RWPE2 (cell line): Measurements from ENCODE around the gene DPP10.

Experiments used
- ATAC-seq: fragments of 200-7000 bp; cut with Tn5 transposase; 3 replicates; pipeline ENCODE4 v1.9.1; 2021; ENCODE audit warnings: low read depth
- DNase-seq: peaks from one replicate; pipeline ENCODE4 v3.0.0-alpha.2; 2020; ENCODE audit warnings: low spot score
- H3K27ac ChIP-seq: fragments of 450-650 bp; 2 replicates; pipeline ENCODE4 v1.5.1; 2017; ENCODE audit warnings: mild to moderate bottlenecking; ENCODE audit not compliant: poor library complexity, severe bottlenecking
- H3K27me3 ChIP-seq: fragments of 250-450 bp; sonication (Bioruptor Pico); 2 replicates; pipeline ENCODE4 v1.5.1; 2021; ENCODE audit warnings: mild to moderate bottlenecking, moderate library complexity; ENCODE audit not compliant: insufficient read depth, poor library complexity, severe bottlenecking
- H3K36me3 ChIP-seq: fragments of 250-450 bp; sonication (Bioruptor Pico); 2 replicates; pipeline ENCODE4 v1.5.1; 2020; ENCODE audit warnings: low read depth, mild to moderate bottlenecking, moderate library complexity
- H3K4me1 ChIP-seq: fragments of 250-450 bp; sonication (Bioruptor Pico); 2 replicates; pipeline ENCODE4 v1.5.1; 2021; ENCODE audit warnings: mild to moderate bottlenecking, moderate library complexity; ENCODE audit not compliant: insufficient read depth, poor library complexity, severe bottlenecking
- H3K4me3 ChIP-seq: fragments of 250-450 bp; sonication (Bioruptor Pico); 2 replicates; pipeline ENCODE4 v1.5.1; 2021; ENCODE audit warnings: mild to moderate bottlenecking, moderate library complexity; ENCODE audit not compliant: severe bottlenecking
- H3K9me3 ChIP-seq: fragments of 250-450 bp; sonication (Bioruptor Pico); 2 replicates; pipeline ENCODE4 v1.5.1; 2021; ENCODE audit warnings: mild to moderate bottlenecking, moderate library complexity; ENCODE audit not compliant: severe bottlenecking
- TF ChIP-seq, protein P1 (sequence below): fragments of 450-650 bp; IDR thresholded peaks from one replicate; pipeline ENCODE4 v1.5.1; 2017; ENCODE audit warnings: mild to moderate bottlenecking, moderate library complexity; ENCODE audit not compliant: poor library complexity, severe bottlenecking

DPP10 gene

GRCh38 chr2:114929225-114929624, 486.8 kb downstream of the DPP10 start:
- no peak overlapping the region for H3K27ac ChIP-seq
- no peaks in the 10 kb centered on the region for H3K27me3 ChIP-seq
- H3K9me3 ChIP-seq, result no peaks in the 10 kb centered on the region
- H3K36me3 ChIP-seq, result no peaks in the 10 kb centered on the region
- no peak for ATAC-seq
- no peak for DNase-seq
- H3K4me3 ChIP-seq, result no peak overlapping the region
- TF ChIP-seq, protein P1, sequence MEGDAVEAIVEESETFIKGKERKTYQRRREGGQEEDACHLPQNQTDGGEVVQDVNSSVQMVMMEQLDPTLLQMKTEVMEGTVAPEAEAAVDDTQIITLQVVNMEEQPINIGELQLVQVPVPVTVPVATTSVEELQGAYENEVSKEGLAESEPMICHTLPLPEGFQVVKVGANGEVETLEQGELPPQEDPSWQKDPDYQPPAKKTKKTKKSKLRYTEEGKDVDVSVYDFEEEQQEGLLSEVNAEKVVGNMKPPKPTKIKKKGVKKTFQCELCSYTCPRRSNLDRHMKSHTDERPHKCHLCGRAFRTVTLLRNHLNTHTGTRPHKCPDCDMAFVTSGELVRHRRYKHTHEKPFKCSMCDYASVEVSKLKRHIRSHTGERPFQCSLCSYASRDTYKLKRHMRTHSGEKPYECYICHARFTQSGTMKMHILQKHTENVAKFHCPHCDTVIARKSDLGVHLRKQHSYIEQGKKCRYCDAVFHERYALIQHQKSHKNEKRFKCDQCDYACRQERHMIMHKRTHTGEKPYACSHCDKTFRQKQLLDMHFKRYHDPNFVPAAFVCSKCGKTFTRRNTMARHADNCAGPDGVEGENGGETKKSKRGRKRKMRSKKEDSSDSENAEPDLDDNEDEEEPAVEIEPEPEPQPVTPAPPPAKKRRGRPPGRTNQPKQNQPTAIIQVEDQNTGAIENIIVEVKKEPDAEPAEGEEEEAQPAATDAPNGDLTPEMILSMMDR, result no peak
- no peaks in the 10 kb centered on the region for H3K4me1 ChIP-seq

DNA sequence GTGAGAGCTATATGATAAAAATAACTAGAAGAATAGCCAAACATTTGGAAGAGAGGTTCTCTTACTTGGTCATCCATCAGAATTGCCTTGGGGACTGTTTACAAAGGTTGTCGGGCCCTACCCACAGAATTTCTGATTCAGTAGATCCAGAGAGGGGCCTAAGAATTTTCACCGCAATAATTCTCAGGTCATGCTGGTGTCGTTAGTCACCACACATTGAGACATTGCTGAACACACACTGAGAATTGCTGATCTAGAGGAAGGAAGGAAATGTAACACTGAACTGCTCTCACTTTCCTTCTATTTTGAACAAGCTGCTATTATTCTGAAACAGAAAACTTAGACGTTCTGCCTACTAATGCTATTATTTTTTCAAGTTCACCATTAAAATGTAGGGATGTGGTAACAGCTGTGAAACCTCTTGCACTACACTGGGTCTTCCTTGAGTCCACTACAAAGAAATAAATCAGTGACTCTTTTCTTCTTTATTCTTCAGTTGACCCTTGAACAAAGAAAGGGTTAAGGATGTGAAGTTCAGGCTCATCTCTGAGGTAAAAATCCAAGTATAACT, 491.3 kb downstream of the DPP10 start:
- H3K27me3 ChIP-seq, result peaks cover 4% of the 10 kb centered on the region
- no peaks in the 10 kb centered on the region for H3K36me3 ChIP-seq
- DNase-seq (no peak), ATAC-seq (no peak)
- H3K4me3 ChIP-seq, result no peak overlapping the region
- H3K27ac ChIP-seq, result no peak overlapping the region
- no peaks in the 10 kb centered on the region for H3K4me1 ChIP-seq
- H3K9me3 ChIP-seq, result no peaks in the 10 kb centered on the region
- TF ChIP-seq, protein P1, result no peak

DNA sequence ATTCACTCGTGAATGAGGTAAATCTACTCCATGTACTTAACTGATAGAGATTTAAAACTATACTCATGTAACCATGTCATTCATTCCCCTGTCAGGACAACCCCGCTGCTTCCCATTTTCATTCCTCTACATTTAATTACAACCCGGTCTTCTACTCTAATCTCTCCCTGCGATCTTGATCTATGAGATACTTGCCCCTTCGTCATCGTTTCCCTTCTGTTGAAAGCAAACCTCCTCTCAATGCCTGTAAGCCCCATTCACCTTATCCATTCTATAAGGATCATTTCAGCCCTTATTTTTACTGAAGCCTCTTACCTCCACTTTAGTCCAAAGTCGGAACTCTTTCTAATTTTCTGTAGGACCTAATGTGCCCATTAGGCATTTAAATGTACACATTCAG, 492.6 kb downstream of the DPP10 start:
- TF ChIP-seq, protein P1, result no peak
- peaks cover 4% of the 10 kb centered on the region for H3K27me3 ChIP-seq
- no peak for ATAC-seq
- DNase-seq, result no peak
- H3K27ac ChIP-seq, result no peak overlapping the region
- no peak overlapping the region for H3K4me3 ChIP-seq
- no peaks in the 10 kb centered on the region for H3K36me3 ChIP-seq
- H3K4me1 ChIP-seq, result no peaks in the 10 kb centered on the region
- no peaks in the 10 kb centered on the region for H3K9me3 ChIP-seq

GRCh38 chr2:114937366-114937930, 495.0 kb downstream of the DPP10 start:
- Histone ChIP-seq H3K4me3 (no peak overlapping the region), H3K36me3 (no peaks in the 10 kb centered on the region), H3K27ac (no peak overlapping the region), H3K9me3 (no peaks in the 10 kb centered on the region), H3K4me1 (no peaks in the 10 kb centered on the region), H3K27me3 (peaks cover 4% of the 10 kb centered on the region)
- no peak for ATAC-seq
- DNase-seq, result no peak
- TF ChIP-seq, protein P1, result no peak

DNA sequence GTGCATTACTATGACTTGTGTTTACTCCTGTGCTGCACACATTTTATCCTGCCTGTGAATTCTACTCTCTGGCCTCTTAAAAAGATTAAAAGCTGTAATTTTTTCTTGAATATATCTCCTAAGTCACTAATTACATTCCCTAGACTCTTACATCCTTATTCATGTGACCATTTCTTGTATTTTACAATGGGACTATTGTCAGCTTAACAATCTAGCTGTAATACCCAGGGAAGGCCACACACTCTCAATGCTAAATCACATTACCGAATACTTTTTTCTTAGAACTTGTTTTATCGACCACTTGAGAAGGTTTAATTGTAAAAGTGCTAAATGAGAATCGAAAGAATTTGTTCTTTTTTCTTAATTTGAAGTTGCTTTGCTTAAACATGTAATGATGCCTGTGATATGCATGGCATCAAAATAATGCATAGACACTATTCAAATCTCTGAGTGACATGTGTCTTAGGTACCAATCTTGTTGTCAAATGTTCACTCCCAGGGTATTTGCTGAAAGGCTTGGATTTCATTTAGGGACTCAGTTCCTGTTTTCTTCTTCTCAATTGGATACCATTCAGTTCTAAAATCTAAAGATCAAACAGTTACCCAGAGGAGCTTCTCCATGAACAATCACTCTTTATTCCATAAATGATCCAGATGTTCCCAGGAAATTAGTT, 498.5 kb downstream of the DPP10 start:
- H3K27ac ChIP-seq, result no peak overlapping the region
- no peaks in the 10 kb centered on the region for H3K9me3 ChIP-seq
- no peak overlapping the region for H3K4me3 ChIP-seq
- DNase-seq (no peak), ATAC-seq (no peak)
- no peaks in the 10 kb centered on the region for H3K36me3 ChIP-seq
- TF ChIP-seq, protein P1, result no peak
- H3K27me3 ChIP-seq, result peaks cover 3% of the 10 kb centered on the region
- H3K4me1 ChIP-seq, result no peaks in the 10 kb centered on the region
